Naive B cell (primary cell): ENCODE results near the gene PCCB. TPM values are rescaled to one million over a fixed set of nuclear protein-coding genes. Genes with fewer than 3 reads are reported as not detected.
"Not testable (repeated sequence)": the region's sequence is repeated elsewhere in the genome, so short reads cannot be mapped to it uniquely, and the experiment has no call there.

Source experiments
- ATAC-seq, 2 donors: fragments of 150-1000 bp; cut with Tn5 transposase; 2 replicates each; pipeline ENCODE4 v1.10.0; 2021; ENCODE audit warnings: low read depth in 2 of 2, mild to moderate bottlenecking in 2 of 2, moderate library complexity in 2 of 2
- DNase-seq: peaks from one replicate; pipeline ENCODE4 v3.0.0; 2022
- H3K27ac Mint-ChIP-seq, 6 donors: one replicate each; pipeline ENCODE4 v1.8.0; 2020 to 2022; ENCODE audit warnings: mild to moderate bottlenecking in 6 of 6, mixed read lengths in 6 of 6, moderate library complexity in 5 of 6, inconsistent platforms in 2 of 6
- H3K27me3 Mint-ChIP-seq, 3 donors: one replicate each; pipeline ENCODE4 v1.8.0; 2021 to 2022; ENCODE audit warnings: mixed read lengths in 3 of 3, mild to moderate bottlenecking in 1 of 3
- H3K36me3 Mint-ChIP-seq, 2 donors: one replicate each; pipeline ENCODE4 v1.8.0; 2020 to 2022; ENCODE audit warnings: mixed read lengths in 2 of 2, inconsistent platforms in 1 of 2, mild to moderate bottlenecking in 1 of 2
- H3K4me1 Mint-ChIP-seq, 3 donors: one replicate each; pipeline ENCODE4 v1.8.0; 2020 to 2022; ENCODE audit warnings: mixed read lengths in 3 of 3, inconsistent platforms in 1 of 3, mild to moderate bottlenecking in 1 of 3, moderate library complexity in 1 of 3
- H3K4me3 Mint-ChIP-seq, 8 donors: one replicate each; pipeline ENCODE4 v1.8.0; 2020 to 2022; ENCODE audit warnings: mild to moderate bottlenecking in 8 of 8, mixed read lengths in 8 of 8, moderate library complexity in 8 of 8, inconsistent platforms in 2 of 8
- H3K9me3 Mint-ChIP-seq, 7 donors: one replicate each; pipeline ENCODE4 v1.8.0; 2020 to 2022; ENCODE audit warnings: mixed read lengths in 7 of 7, mild to moderate bottlenecking in 5 of 7, inconsistent platforms in 2 of 7, moderate library complexity in 1 of 7
- polyA plus RNA-seq, 6 donors: library from polyadenylated mRNA; unstranded; fragments of 300-500 nt; fragmentation: Illumina TruSeq; gene quantifications; one replicate each; pipeline ENCODE4 v1.2.3, GENCODE V29; 2021; ENCODE audit warnings: low read depth in 6 of 6

PCCB gene
- 10 to 100 TPM; 26.4 to 54.8 (median 33.1) TPM for polyA plus RNA-seq

GRCh38 chr3:136250059-136250902 is at the start of gene PCCB:
PCCB (plus strand) TSS chr3:136250340; CDS start chr3:136250376, 36 bp downstream.
- peak; percentile 97 for DNase-seq
- H3K4me3 Mint-ChIP-seq = peak within 1 kb of the TSS; percentile 83 to 95 (median 93)
- no peaks in the 10 kb centered on the region for H3K36me3 Mint-ChIP-seq
- H3K27me3 Mint-ChIP-seq = no peaks in the 10 kb centered on the region
- H3K27ac Mint-ChIP-seq = peak within 1 kb of the TSS; percentile 84 to 97 (median 94)
- H3K9me3 Mint-ChIP-seq = no peaks in the 10 kb centered on the region
- ATAC-seq = peak; percentile 94 to 96
- peaks cover 15 to 22% (median 22%) of the 10 kb centered on the region in 3 donors for H3K4me1 Mint-ChIP-seq

GRCh38 chr3:136207489-136208115 is 42.5 kb upstream of the PCCB start:
- H3K4me1 Mint-ChIP-seq = peaks cover 0 to 4% (median 0%) of the 10 kb centered on the region in 3 donors
- no peak overlapping the region for H3K4me3 Mint-ChIP-seq
- H3K9me3 Mint-ChIP-seq = no peaks in the 10 kb centered on the region
- DNase-seq = no peak
- H3K36me3 Mint-ChIP-seq = no peaks in the 10 kb centered on the region
- H3K27ac Mint-ChIP-seq = no peak overlapping the region
- ATAC-seq = no peak
- H3K27me3 Mint-ChIP-seq = peaks cover 13 to 26% (median 17%) of the 10 kb centered on the region in 3 donors

- DNase-seq = no peak
- Mint-ChIP-seq H3K36me3 (no peaks in the 10 kb centered on the region), H3K27ac (no peak overlapping the region)
Measured at GRCh38 chr3:136209921-136210320, 40.2 kb upstream of the PCCB start.

GRCh38 chr3:136211547-136211946 is 38.6 kb upstream of the PCCB start:
- Mint-ChIP-seq H3K36me3 (no peaks in the 10 kb centered on the region), H3K27ac (no peak overlapping the region), H3K4me3 (no peak overlapping the region), H3K27me3 (peaks cover 5 to 21% (median 17%) of the 10 kb centered on the region in 3 donors), H3K4me1 (peaks cover 0 to under 1% (median 0%) of the 10 kb centered on the region in 3 donors), H3K9me3 (peaks cover 0 to 1% (median 0%) of the 10 kb centered on the region in 7 donors)
- DNase-seq = no peak
- ATAC-seq = no peak

More at GRCh38 chr3:136209921-136210320, 40.2 kb upstream of the PCCB start:
- Mint-ChIP-seq H3K9me3 (peaks cover 0 to 1% (median 0%) of the 10 kb centered on the region in 7 donors), H3K27me3 (peaks cover 13 to 26% (median 17%) of the 10 kb centered on the region in 3 donors), H3K4me1 (peaks cover 0 to 4% (median 0%) of the 10 kb centered on the region in 3 donors), H3K4me3 (no peak overlapping the region)
- no peak for ATAC-seq

- Mint-ChIP-seq H3K9me3 (peaks cover 0 to 19% (median 6%) of the 10 kb centered on the region in 7 donors), H3K27me3 (peaks cover 13 to 27% (median 20%) of the 10 kb centered on the region in 3 donors), H3K36me3 (peaks cover 0 to 20% of the 10 kb centered on the region in 2 donors)
- not testable (repeated sequence) for H3K4me1 Mint-ChIP-seq, H3K4me3 Mint-ChIP-seq, H3K27ac Mint-ChIP-seq, DNase-seq, ATAC-seq
Measured at GRCh38 chr3:136222746-136223145, 27.4 kb upstream of the PCCB start.

GRCh38 chr3:136232413-136232812 is 17.7 kb upstream of the PCCB start:
- Mint-ChIP-seq H3K9me3 (peaks cover 0 to 1% (median 0%) of the 10 kb centered on the region in 7 donors), H3K4me1 (no peaks in the 10 kb centered on the region), H3K27me3 (peaks cover 0 to 5% (median 5%) of the 10 kb centered on the region in 3 donors), H3K27ac (peak overlapping the region in 2 of 6 donors; percentile 45 to 68), H3K36me3 (no peaks in the 10 kb centered on the region), H3K4me3 (no peak overlapping the region)
- DNase-seq (no peak), ATAC-seq (no peak)

- no peaks in the 10 kb centered on the region for H3K9me3 Mint-ChIP-seq
- H3K27me3 Mint-ChIP-seq = peaks cover 0 to 8% (median 5%) of the 10 kb centered on the region in 3 donors
- no peak overlapping the region for H3K27ac Mint-ChIP-seq
- no peaks in the 10 kb centered on the region for H3K36me3 Mint-ChIP-seq
- ATAC-seq (no peak), DNase-seq (no peak)
- no peak overlapping the region for H3K4me3 Mint-ChIP-seq
- H3K4me1 Mint-ChIP-seq = no peaks in the 10 kb centered on the region
Measured at GRCh38 chr3:136235545-136235944, 14.6 kb upstream of the PCCB start.

- Mint-ChIP-seq H3K36me3 (no peaks in the 10 kb centered on the region), H3K9me3 (no peaks in the 10 kb centered on the region), H3K4me1 (no peaks in the 10 kb centered on the region), H3K27me3 (peaks cover 0 to 8% (median 5%) of the 10 kb centered on the region in 3 donors), H3K4me3 (no peak overlapping the region), H3K27ac (peak overlapping the region in 1 of 6 donors; percentile 18)
- DNase-seq = no peak
- ATAC-seq = no peak
Measured at GRCh38 chr3:136236109-136236508, 14.0 kb upstream of the PCCB start.

GRCh38 chr3:136237103-136237502 is 13.0 kb upstream of the PCCB start:
- peaks cover 5 to 8% (median 8%) of the 10 kb centered on the region in 3 donors for H3K27me3 Mint-ChIP-seq
- no peak overlapping the region for H3K27ac Mint-ChIP-seq

GRCh38 chr3:136237961-136238649 is 12.0 kb upstream of the PCCB start:
- Mint-ChIP-seq H3K27ac (no peak overlapping the region), H3K27me3 (peaks cover 5 to 12% (median 10%) of the 10 kb centered on the region in 3 donors), H3K9me3 (no peaks in the 10 kb centered on the region), H3K4me1 (no peaks in the 10 kb centered on the region), H3K4me3 (no peak overlapping the region), H3K36me3 (no peaks in the 10 kb centered on the region)
- no peak for DNase-seq
- no peak for ATAC-seq

More at GRCh38 chr3:136237103-136237502, 13.0 kb upstream of the PCCB start:
- ATAC-seq (no peak), DNase-seq (no peak)
- H3K36me3 Mint-ChIP-seq = no peaks in the 10 kb centered on the region
- no peaks in the 10 kb centered on the region for H3K4me1 Mint-ChIP-seq
- H3K4me3 Mint-ChIP-seq = no peak overlapping the region
- no peaks in the 10 kb centered on the region for H3K9me3 Mint-ChIP-seq

- Mint-ChIP-seq H3K4me3 (no peak overlapping the region), H3K27me3 (peaks cover 4 to 15% (median 12%) of the 10 kb centered on the region in 3 donors), H3K9me3 (no peaks in the 10 kb centered on the region), H3K4me1 (no peaks in the 10 kb centered on the region), H3K36me3 (no peaks in the 10 kb centered on the region), H3K27ac (peak overlapping the region in 1 of 6 donors; percentile 32)
- ATAC-seq (no peak), DNase-seq (no peak)
Measured at GRCh38 chr3:136239094-136239493, 11.0 kb upstream of the PCCB start.

GRCh38 chr3:136245691-136246090 is 4.4 kb upstream of the PCCB start:
- DNase-seq = no peak
- Mint-ChIP-seq H3K9me3 (no peaks in the 10 kb centered on the region), H3K36me3 (no peaks in the 10 kb centered on the region), H3K27ac (no peak overlapping the region), H3K4me1 (peaks cover 5 to 10% (median 8%) of the 10 kb centered on the region in 3 donors), H3K4me3 (peak overlapping the region in 1 of 8 donors; percentile 42), H3K27me3 (peaks cover 0 to 12% (median 7%) of the 10 kb centered on the region in 3 donors)
- no peak for ATAC-seq

GRCh38 chr3:136247436-136247835 is 2.7 kb upstream of the PCCB start:
- ATAC-seq = no peak
- Mint-ChIP-seq H3K36me3 (no peaks in the 10 kb centered on the region), H3K4me3 (no peak overlapping the region), H3K9me3 (no peaks in the 10 kb centered on the region), H3K4me1 (peaks cover 15 to 22% (median 22%) of the 10 kb centered on the region in 3 donors), H3K27me3 (peaks cover 0 to 7% (median under 1%) of the 10 kb centered on the region in 3 donors), H3K27ac (no peak overlapping the region)
- DNase-seq = no peak
